Kidney (tissue), 14 donors: ENCODE results near the gene PHF21B. TPM values are rescaled to one million over a fixed set of nuclear protein-coding genes. Genes with fewer than 3 reads are reported as not detected.

Experiments
- DNase-seq, 5 donors: peaks; one replicate each; pipeline ENCODE4 v3.0.0-alpha.2; 2013 to 2020
- FAIRE-seq: peaks from 2 replicates; lab custom pipeline; 2012; peaks lifted over from hg19 to GRCh38; lab: Jason Lieb, UNC
- H3K27ac ChIP-seq, 2 donors: one replicate each; pipeline ENCODE4 v1.7.0; 2013; ENCODE audit warnings: low read depth in 2 of 2, low read length in 2 of 2, inconsistent platforms in 1 of 2
- H3K27me3 ChIP-seq: one replicate; pipeline ENCODE4 v1.7.1; 2013; ENCODE audit warnings: low read length, inconsistent platforms; ENCODE audit not compliant: control insufficient read depth, insufficient read depth
- H3K36me3 ChIP-seq, 3 donors: one replicate each; pipeline versions ENCODE4 v1.7.0 to v1.7.1; 2013; ENCODE audit warnings: low read length in 3 of 3, control low read depth in 1 of 3, inconsistent platforms in 1 of 3; ENCODE audit not compliant: insufficient read depth in 3 of 3, control insufficient read depth in 2 of 3
- H3K4me1 ChIP-seq, 3 donors: one replicate each; pipeline versions ENCODE4 v1.7.0 to v1.7.1; 2013; ENCODE audit warnings: low read length in 3 of 3, inconsistent platforms in 1 of 3, low read depth in 1 of 3; ENCODE audit not compliant: control insufficient read depth in 2 of 3, insufficient read depth in 2 of 3
- H3K4me3 ChIP-seq, 3 donors: one replicate each; pipeline versions ENCODE4 v1.7.0 to v1.8.1; 2013; ENCODE audit warnings: low read length in 3 of 3, control low read depth in 1 of 3, inconsistent platforms in 1 of 3
- H3K9ac ChIP-seq, 3 donors: one replicate each; pipeline versions ENCODE4 v1.7.0 to v1.7.1; 2013; ENCODE audit warnings: low read length in 3 of 3, control low read depth in 1 of 3, inconsistent platforms in 1 of 3
- H3K9me3 ChIP-seq, 3 donors: one replicate each; pipeline versions ENCODE4 v1.7.0 to v1.7.1; 2013; ENCODE audit warnings: low read length in 3 of 3, control low read depth in 1 of 3, inconsistent platforms in 1 of 3; ENCODE audit not compliant: control insufficient read depth in 2 of 3, insufficient read depth in 1 of 3
- intact Hi-C: fragments of 100-400 bp; cut with DNase I; formaldehyde crosslinking; loops from one replicate; pipeline ENCODE4 v1.11.1; 2022
- polyA plus RNA-seq: library from polyadenylated mRNA; stranded (reverse); fragments of 350-450 nt; fragmentation: Illumina TruSeq; extraction: RNeasy Lipid Tissue Mini Kit (QIAGEN cat#74804); gene quantifications from one replicate; pipeline ENCODE4 v1.2.3, GENCODE V29; 2014; ENCODE audit warnings: low read depth, low replicate concordance; ENCODE audit not compliant: insufficient read depth
- total RNA-seq: library from RNA; stranded (reverse); fragmentation: NEBNext Ultra II Directional; extraction: Animal tissue kit (Norgen Biotek cat#: 25700); gene quantifications from one replicate; pipeline ENCODE4 v1.2.1, GENCODE V29; 2021
- TF ChIP-seq, protein P1 (sequence below): IDR thresholded peaks from 3 replicates; pipeline ENCODE4 v1.5.1; 2012; ENCODE audit warnings: mild to moderate bottlenecking, moderate library complexity, borderline replicate concordance; ENCODE audit not compliant: insufficient read depth; ENCODE audit errors: extremely low read depth
- donor health status: control.
- donor health status: control.
- donor health status: control.
- donor health status: control.
- donor health status: control.
- donor health status: DM: yes; HTN: yes; CAD: no.
- donor health status: Normal renal cell carcinoma (clear cell type).

The PHF21B gene
- total and polyA plus RNA-seq, 2 donors from 2014 or later: 1.1 to 2.8 TPM

DNA sequence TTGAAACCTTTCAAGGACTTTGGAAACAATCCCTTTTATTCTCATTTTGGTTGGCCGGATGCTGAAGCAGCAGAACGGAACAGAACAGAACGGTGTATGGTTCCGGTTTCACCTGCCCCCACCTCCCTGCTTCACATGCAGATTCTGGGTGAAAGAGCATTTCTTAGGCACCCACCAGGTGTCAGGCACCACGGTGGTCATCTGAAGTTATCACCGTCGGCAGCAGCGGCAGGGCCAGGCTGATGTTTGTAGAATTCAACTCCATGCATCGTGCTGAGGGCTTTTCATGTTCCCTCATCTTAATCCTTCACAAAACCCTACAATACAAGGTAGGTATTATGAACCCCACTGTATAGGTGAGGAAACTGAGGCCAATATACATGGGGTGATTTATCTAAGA is 13.6 kb upstream of the PHF21B start:
- DNase-seq: peak in 2 of 5 donors; percentile 3 to 30
- Histone ChIP-seq H3K9me3 (no peaks in the 10 kb centered on the region), H3K27me3 (no peaks in the 10 kb centered on the region), H3K36me3 (no peaks in the 10 kb centered on the region), H3K9ac (no peak overlapping the region), H3K27ac (no peak overlapping the region), H3K4me1 (no peaks in the 10 kb centered on the region), H3K4me3 (no peak overlapping the region)
- FAIRE-seq: no peak
- intact Hi-C loops: no loop called here
- TF ChIP-seq, protein P1, sequence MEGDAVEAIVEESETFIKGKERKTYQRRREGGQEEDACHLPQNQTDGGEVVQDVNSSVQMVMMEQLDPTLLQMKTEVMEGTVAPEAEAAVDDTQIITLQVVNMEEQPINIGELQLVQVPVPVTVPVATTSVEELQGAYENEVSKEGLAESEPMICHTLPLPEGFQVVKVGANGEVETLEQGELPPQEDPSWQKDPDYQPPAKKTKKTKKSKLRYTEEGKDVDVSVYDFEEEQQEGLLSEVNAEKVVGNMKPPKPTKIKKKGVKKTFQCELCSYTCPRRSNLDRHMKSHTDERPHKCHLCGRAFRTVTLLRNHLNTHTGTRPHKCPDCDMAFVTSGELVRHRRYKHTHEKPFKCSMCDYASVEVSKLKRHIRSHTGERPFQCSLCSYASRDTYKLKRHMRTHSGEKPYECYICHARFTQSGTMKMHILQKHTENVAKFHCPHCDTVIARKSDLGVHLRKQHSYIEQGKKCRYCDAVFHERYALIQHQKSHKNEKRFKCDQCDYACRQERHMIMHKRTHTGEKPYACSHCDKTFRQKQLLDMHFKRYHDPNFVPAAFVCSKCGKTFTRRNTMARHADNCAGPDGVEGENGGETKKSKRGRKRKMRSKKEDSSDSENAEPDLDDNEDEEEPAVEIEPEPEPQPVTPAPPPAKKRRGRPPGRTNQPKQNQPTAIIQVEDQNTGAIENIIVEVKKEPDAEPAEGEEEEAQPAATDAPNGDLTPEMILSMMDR: no peak

DNA sequence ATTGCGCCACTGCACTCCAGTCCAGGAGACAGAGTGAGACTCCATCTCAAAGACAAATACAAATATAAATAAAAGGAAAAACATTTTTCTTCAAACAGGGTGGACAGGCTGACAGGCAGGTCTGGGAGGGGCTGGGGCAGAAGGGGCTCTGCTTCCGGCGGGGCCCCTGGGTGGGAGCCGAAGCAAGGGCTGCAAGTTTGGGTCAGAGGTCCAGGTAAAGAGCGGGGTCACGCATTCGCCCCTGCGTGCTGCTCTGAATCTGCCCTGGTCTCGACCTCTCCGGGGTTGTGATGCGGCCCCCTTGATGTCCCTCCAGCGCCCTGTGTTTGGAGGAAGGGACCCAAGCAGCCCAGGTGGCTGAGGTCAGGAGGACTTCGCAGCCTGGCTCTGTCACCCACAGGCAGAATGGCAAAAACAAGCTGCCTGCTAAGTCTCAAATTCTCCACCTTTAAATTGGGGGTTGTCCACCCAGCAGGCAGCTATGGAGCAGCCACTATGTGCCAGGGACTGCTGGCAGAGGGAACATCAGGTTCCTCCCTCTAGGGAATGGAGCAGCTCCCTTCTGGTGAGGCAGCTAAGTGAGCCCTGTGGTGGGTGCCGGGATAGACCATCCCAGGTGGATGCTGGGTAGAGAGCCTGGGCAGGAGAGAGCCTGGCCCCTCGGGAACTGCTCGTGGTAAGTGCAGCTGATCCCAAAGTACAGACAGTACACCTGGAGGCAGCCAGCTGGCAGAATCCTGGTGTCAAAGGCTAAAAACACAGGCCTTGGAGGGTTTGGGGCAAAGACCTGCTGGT is 10.3 kb upstream of the PHF21B start:
- Histone ChIP-seq H3K9me3 (no peaks in the 10 kb centered on the region), H3K4me3 (no peak overlapping the region), H3K27me3 (no peaks in the 10 kb centered on the region), H3K27ac (no peak overlapping the region), H3K36me3 (no peaks in the 10 kb centered on the region), H3K4me1 (no peaks in the 10 kb centered on the region), H3K9ac (no peak overlapping the region)
- TF ChIP-seq, protein P1: no peak
- DNase-seq: no peak
- FAIRE-seq: no peak
- intact Hi-C loops: no loop called here

DNA sequence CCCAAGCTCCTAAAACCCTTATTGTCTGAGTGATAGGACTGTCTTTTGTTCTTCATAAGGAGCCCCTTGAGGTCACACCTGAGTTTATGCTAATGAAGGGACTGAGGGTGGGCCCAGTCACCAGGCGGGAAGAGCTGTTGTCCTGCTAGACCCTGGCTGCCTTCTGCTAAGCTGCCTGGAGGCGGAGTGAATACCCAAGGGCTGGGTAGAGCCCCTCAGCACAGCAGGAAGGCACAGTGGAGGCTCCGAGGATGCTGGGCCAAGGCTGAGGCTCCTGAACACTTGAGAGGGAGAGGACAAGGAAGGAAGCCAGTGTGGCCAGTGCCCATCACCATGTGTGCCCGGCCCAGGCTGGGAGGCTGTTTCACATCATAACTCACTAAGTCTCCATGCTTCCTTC is 4.8 kb upstream of the PHF21B start:
- FAIRE-seq (no peak), DNase-seq (no peak)
- H3K9ac ChIP-seq: no peak overlapping the region
- TF ChIP-seq, protein P1: no peak
- H3K4me1 ChIP-seq: peaks cover 0 to 4% (median 3%) of the 10 kb centered on the region in 3 donors
- H3K9me3 ChIP-seq: no peaks in the 10 kb centered on the region
- H3K27ac ChIP-seq: no peak overlapping the region
- intact Hi-C loops: no loop called here
- H3K4me3 ChIP-seq: no peak overlapping the region
- no peaks in the 10 kb centered on the region for H3K36me3 ChIP-seq
- H3K27me3 ChIP-seq: no peaks in the 10 kb centered on the region
